Measurements from ENCODE around the gene ZMIZ1.
"Not testable (repeated sequence)": the region's sequence is repeated elsewhere in the genome, so short reads cannot be mapped to it uniquely, and the experiment has no call there.

ZMIZ1 gene

GRCh38 chr10:79335094-79335469 is 266.3 kb downstream of the ZMIZ1 start:
- no peak for DNase-seq

- DNase-seq: no peak
These were observed 266.9 kb downstream of the ZMIZ1 start for GRCh38 chr10:79335470-79336235.

GRCh38 chr10:79336276-79336675 is 267.5 kb downstream of the ZMIZ1 start:
- DNase-seq: no peak

- DNase-seq: no peak
These were observed 268.0 kb downstream of the ZMIZ1 start for GRCh38 chr10:79336739-79337138.

GRCh38 chr10:79337783-79338469 is 269.2 kb downstream of the ZMIZ1 start:
- not testable (repeated sequence) for DNase-seq

GRCh38 chr10:79339266-79339665 is 270.5 kb downstream of the ZMIZ1 start:
- no peak for DNase-seq

GRCh38 chr10:79340646-79341244 is 272.0 kb downstream of the ZMIZ1 start:
- no peak for DNase-seq

GRCh38 chr10:79342295-79342761 is 273.6 kb downstream of the ZMIZ1 start:
- DNase-seq: no peak

- DNase-seq: no peak
These were observed 274.2 kb downstream of the ZMIZ1 start for GRCh38 chr10:79342811-79343561.

- DNase-seq: peak; percentile 34
These were observed 275.9 kb downstream of the ZMIZ1 start for GRCh38 chr10:79344502-79345195.

- no peak for DNase-seq
These were observed 276.7 kb downstream of the ZMIZ1 start for GRCh38 chr10:79345241-79346011.

GRCh38 chr10:79346012-79346340 is 277.2 kb downstream of the ZMIZ1 start:
- DNase-seq: no peak

- DNase-seq: no peak
These were observed 277.8 kb downstream of the ZMIZ1 start for GRCh38 chr10:79346388-79347225.

GRCh38 chr10:79347226-79347893 is 278.6 kb downstream of the ZMIZ1 start, which contains the start of gene PPIF:
Gene PPIF, plus strand, starts transcription at chr10:79347469. Its CDS starts 80 bp downstream, at chr10:79347549.
- peak; percentile 86 for DNase-seq

- no peak for DNase-seq
These were observed 279.3 kb downstream of the ZMIZ1 start for GRCh38 chr10:79347894-79348639.

GRCh38 chr10:79348640-79348988 is 279.8 kb downstream of the ZMIZ1 start:
- DNase-seq: no peak

- no peak for DNase-seq
These were observed 280.3 kb downstream of the ZMIZ1 start for GRCh38 chr10:79349072-79349491.

GRCh38 chr10:79349766-79350406 is 281.1 kb downstream of the ZMIZ1 start:
- no peak for DNase-seq
